Caco-2 (cell line): ENCODE data around the gene TUBA8. TPM values are rescaled to one million over a fixed set of nuclear protein-coding genes. Genes with fewer than 3 reads are reported as not detected.

ENCODE experiments used
- BruUV-seq: library from RNA; stranded (reverse); fragments of 400-500 nt; replicated peaks from 2 replicates; lab custom pipeline; 2021; lab: Mats Ljungman, UMichigan
- CTCF ChIA-PET: fragments of 300-600 bp; sonication (Branson Sonifier 250); formaldehyde crosslinking; loops from one replicate; lab custom pipeline; 2022; ENCODE audit warnings: antibody characterized with exemption; lab: Charles Lee
- POLR2A ChIA-PET: fragments of 300-600 bp; sonication (Branson Sonifier 250); formaldehyde crosslinking; loops from one replicate; lab custom pipeline; 2022; ENCODE audit warnings: antibody characterized with exemption; lab: Charles Lee
- DNase-seq, 2 experiments: peaks; one replicate each; pipeline versions ENCODE4 v3.0.0 to v3.0.0-alpha.2; 2020 to 2022
- H3K27me3 ChIP-seq: replicated peaks from 2 replicates; pipeline ENCODE4 v1.6.0; 2011; ENCODE audit warnings: low read length; ENCODE audit not compliant: control insufficient read depth, insufficient read depth
- H3K36me3 ChIP-seq: 2 replicates; pipeline ENCODE4 v1.5.1; 2011; ENCODE audit warnings: low read length; ENCODE audit not compliant: control insufficient read depth, insufficient read depth
- H3K4me1 ChIP-seq: fragments of 250-450 bp; sonication (Bioruptor Pico); 2 replicates; pipeline ENCODE4 v1.5.1; 2020; ENCODE audit warnings: mild to moderate bottlenecking
- H3K4me3 ChIP-seq: 2 replicates; pipeline ENCODE4 v1.5.1; 2011; ENCODE audit warnings: low read depth, mild to moderate bottlenecking, control low read depth, low read length
- H3K9me3 ChIP-seq: fragments of 250-450 bp; sonication (Bioruptor Pico); 2 replicates; pipeline ENCODE4 v1.5.1; 2020; ENCODE audit warnings: mild to moderate bottlenecking, moderate library complexity
- H3K27ac Mint-ChIP-seq: one replicate; pipeline ENCODE4 v1.8.0; 2022; ENCODE audit warnings: mixed read lengths; ENCODE audit not compliant: unreplicated experiment
- H3K27me3 Mint-ChIP-seq: one replicate; pipeline ENCODE4 v1.8.0; 2022; ENCODE audit warnings: mixed read lengths; ENCODE audit not compliant: insufficient read depth, unreplicated experiment
- H3K36me3 Mint-ChIP-seq: one replicate; pipeline ENCODE4 v1.8.0; 2022; ENCODE audit warnings: mild to moderate bottlenecking, mixed read lengths; ENCODE audit not compliant: insufficient read depth, unreplicated experiment
- H3K4me1 Mint-ChIP-seq: one replicate; pipeline ENCODE4 v1.8.0; 2022; ENCODE audit warnings: low read depth, mixed read lengths; ENCODE audit not compliant: unreplicated experiment
- H3K4me3 Mint-ChIP-seq: one replicate; pipeline ENCODE4 v1.8.0; 2022; ENCODE audit warnings: mild to moderate bottlenecking, moderate library complexity, mixed read lengths; ENCODE audit not compliant: unreplicated experiment
- H3K9me3 Mint-ChIP-seq: one replicate; pipeline ENCODE4 v1.8.0; 2022; ENCODE audit warnings: mixed read lengths; ENCODE audit not compliant: unreplicated experiment
- CTCF ChIP-seq, 2 experiments: fragments of 200-600 bp in 1 of 2; IDR thresholded peaks; 1 replicate in 1 of 2; 2 replicates in 1 of 2; pipeline versions ENCODE4 v1.5.1 to v1.8.0; 2011 to 2022; ENCODE audit warnings: antibody characterized with exemption in 1 of 2, control low read depth in 1 of 2, inconsistent platforms in 1 of 2, low read depth in 1 of 2, low read length in 1 of 2, mild to moderate bottlenecking in 1 of 2, moderate library complexity in 1 of 2; ENCODE audit not compliant: insufficient read depth in 1 of 2, severe bottlenecking in 1 of 2, unreplicated experiment in 1 of 2
- intact Hi-C: fragments of 100-400 bp; cut with micrococcal nuclease; formaldehyde crosslinking; loops from one replicate; pipeline ENCODE4 v1.10.0; 2022; ENCODE audit not compliant: unreplicated experiment
- total RNA-seq: library from RNA; stranded (reverse); gene quantifications from 2 replicates; pipeline ENCODE4 v1.2.3, GENCODE V29; 2022

Gene TUBA8
- total RNA-seq, 1 experiment from 2014 or later, result 0.73 TPM

GRCh38 chr22:18144105-18144504 lies 33.5 kb downstream of the TUBA8 start:
- H3K9me3 Mint-ChIP-seq, result no peaks in the 10 kb centered on the region
- no peaks in the 10 kb centered on the region for H3K27me3 Mint-ChIP-seq
- no TSS peak for BruUV-seq
- no peak overlapping the region for H3K27ac Mint-ChIP-seq
- H3K4me1 Mint-ChIP-seq, result peaks cover 7% of the 10 kb centered on the region
- Histone ChIP-seq H3K4me1 (peaks cover 3% of the 10 kb centered on the region; the same call in 1 of the 2 replicates), H3K27me3 (no peaks in the 10 kb centered on the region), H3K4me3 (no peak overlapping the region), H3K36me3 (no peaks in the 10 kb centered on the region), H3K9me3 (no peaks in the 10 kb centered on the region; the same call in 1 of the 2 replicates)
- no peaks in the 10 kb centered on the region for H3K36me3 Mint-ChIP-seq
- ChIA-PET POLR2A (no interaction called here), CTCF (no interaction called here)
- TF ChIP-seq CTCF (IDR thresholded peaks at IDR 0.05; ENCODE audit: insufficient read depth in 1 of 2, low read depth in 1 of 2, low read length in 1 of 2, severe bottlenecking in 1 of 2, unreplicated experiment in 1 of 2), result no peak
- intact Hi-C loops, result no loop called here
- H3K4me3 Mint-ChIP-seq, result no peak overlapping the region
- DNase-seq, result no peak

GRCh38 chr22:18145676-18146388 lies 35.2 kb downstream of the TUBA8 start:
- Mint-ChIP-seq H3K9me3 (no peaks in the 10 kb centered on the region), H3K27ac (no peak overlapping the region), H3K36me3 (no peaks in the 10 kb centered on the region), H3K4me3 (no peak overlapping the region), H3K4me1 (peaks cover 7% of the 10 kb centered on the region), H3K27me3 (no peaks in the 10 kb centered on the region)
- BruUV-seq, result no TSS peak
- H3K27me3 ChIP-seq, result no peaks in the 10 kb centered on the region
- ChIA-PET POLR2A (no interaction called here), CTCF (no interaction called here)
- intact Hi-C loops, result no loop called here
- no peak for TF ChIP-seq CTCF (IDR thresholded peaks at IDR 0.05; ENCODE audit: insufficient read depth in 1 of 2, low read depth in 1 of 2, low read length in 1 of 2, severe bottlenecking in 1 of 2, unreplicated experiment in 1 of 2)
- peaks cover 3% of the 10 kb centered on the region; the same call in 1 of the 2 replicates for H3K4me1 ChIP-seq
- no peaks in the 10 kb centered on the region; the same call in 1 of the 2 replicates for H3K9me3 ChIP-seq
- no peaks in the 10 kb centered on the region for H3K36me3 ChIP-seq
- H3K4me3 ChIP-seq, result no peak overlapping the region
- DNase-seq, result no peak

GRCh38 chr22:18146389-18146753 lies 35.8 kb downstream of the TUBA8 start:
- Histone ChIP-seq H3K27me3 (no peaks in the 10 kb centered on the region), H3K36me3 (no peaks in the 10 kb centered on the region), H3K4me3 (no peak overlapping the region), H3K4me1 (peaks cover 3% of the 10 kb centered on the region; the same call in 1 of the 2 replicates), H3K9me3 (no peaks in the 10 kb centered on the region; the same call in 1 of the 2 replicates)
- ChIA-PET CTCF (no interaction called here), POLR2A (no interaction called here)
- H3K27me3 Mint-ChIP-seq, result no peaks in the 10 kb centered on the region
- no peak overlapping the region for H3K27ac Mint-ChIP-seq
- H3K4me3 Mint-ChIP-seq, result no peak overlapping the region
- DNase-seq, result no peak
- no peak for TF ChIP-seq CTCF (IDR thresholded peaks at IDR 0.05; ENCODE audit: insufficient read depth in 1 of 2, low read depth in 1 of 2, low read length in 1 of 2, severe bottlenecking in 1 of 2, unreplicated experiment in 1 of 2)
- intact Hi-C loops, result no loop called here
- H3K9me3 Mint-ChIP-seq, result no peaks in the 10 kb centered on the region
- no peaks in the 10 kb centered on the region for H3K36me3 Mint-ChIP-seq
- H3K4me1 Mint-ChIP-seq, result peaks cover 7% of the 10 kb centered on the region
- BruUV-seq, result no TSS peak
